Measurements from ENCODE around the gene AKAP9.

GRCh38 chr7:92095380-92095779 is 154.7 kb downstream of the AKAP9 start:
- TF ChIP-seq, protein P1, sequence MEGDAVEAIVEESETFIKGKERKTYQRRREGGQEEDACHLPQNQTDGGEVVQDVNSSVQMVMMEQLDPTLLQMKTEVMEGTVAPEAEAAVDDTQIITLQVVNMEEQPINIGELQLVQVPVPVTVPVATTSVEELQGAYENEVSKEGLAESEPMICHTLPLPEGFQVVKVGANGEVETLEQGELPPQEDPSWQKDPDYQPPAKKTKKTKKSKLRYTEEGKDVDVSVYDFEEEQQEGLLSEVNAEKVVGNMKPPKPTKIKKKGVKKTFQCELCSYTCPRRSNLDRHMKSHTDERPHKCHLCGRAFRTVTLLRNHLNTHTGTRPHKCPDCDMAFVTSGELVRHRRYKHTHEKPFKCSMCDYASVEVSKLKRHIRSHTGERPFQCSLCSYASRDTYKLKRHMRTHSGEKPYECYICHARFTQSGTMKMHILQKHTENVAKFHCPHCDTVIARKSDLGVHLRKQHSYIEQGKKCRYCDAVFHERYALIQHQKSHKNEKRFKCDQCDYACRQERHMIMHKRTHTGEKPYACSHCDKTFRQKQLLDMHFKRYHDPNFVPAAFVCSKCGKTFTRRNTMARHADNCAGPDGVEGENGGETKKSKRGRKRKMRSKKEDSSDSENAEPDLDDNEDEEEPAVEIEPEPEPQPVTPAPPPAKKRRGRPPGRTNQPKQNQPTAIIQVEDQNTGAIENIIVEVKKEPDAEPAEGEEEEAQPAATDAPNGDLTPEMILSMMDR (IDR thresholded peaks at IDR 0.05), result no peak
- no peak for TF ChIP-seq POLR2A (IDR thresholded peaks at IDR 0.05)

Measured in uterus (tissue), 2 donors.